NCI-H2171 treated with DMSO at 0.1 percent for 48 hours (cell line): ENCODE data around the gene RASA1.

ENCODE experiments used
- DNase-seq: peaks from one replicate; lab custom pipeline; 2025; lab: John Stamatoyannopoulos, UW

Gene RASA1

DNA sequence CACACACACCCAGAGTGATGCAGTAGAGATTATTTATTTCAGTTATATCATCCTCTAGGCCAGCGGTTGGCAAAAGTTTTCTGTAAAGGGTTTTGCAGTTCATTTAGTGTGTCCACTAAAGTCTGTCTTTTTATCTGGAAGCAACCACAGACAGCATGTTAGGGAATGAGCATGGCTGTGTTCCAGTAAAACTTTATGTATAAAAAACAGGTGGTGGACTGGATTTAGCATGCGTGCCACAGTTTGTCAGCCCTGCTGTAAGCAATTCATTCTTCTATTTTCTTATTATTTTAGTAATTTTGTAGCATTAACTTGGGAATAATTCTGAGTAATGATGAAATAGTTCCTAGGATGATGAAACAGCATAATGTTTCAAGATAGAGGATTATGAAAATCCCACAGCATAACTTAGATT is 93.4 kb downstream of the RASA1 start:
- no peak for DNase-seq

DNA sequence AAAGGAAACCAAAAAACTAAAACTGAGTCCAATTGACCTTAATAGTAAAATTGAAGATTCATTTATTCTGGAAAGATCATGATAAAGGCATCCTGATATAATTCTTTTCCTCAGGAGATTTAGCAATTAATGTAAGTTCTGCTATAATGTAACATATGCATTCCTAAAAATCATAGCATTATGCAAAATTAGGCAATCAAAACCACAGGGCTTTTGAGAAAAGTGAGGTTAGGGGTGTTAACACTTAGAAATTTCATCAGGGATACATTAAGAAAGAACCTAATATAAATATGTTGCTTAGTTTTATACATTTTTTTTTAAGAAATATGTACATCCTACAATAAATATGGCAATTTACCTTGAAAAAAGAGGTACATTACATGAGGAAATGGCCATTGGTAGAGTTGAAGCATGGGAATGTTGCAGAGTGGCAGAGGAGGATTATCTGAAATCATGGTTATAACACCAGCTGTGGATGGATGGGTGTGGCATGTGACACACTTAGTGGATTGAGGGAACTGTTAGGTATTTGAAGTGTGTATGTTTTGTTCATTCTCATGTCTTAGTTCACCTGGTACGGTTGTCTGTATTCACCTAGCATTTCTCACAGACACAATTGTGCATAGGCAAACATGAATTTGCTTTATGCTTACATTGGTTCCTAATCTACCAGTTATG is 94.0 kb downstream of the RASA1 start:
- no peak for DNase-seq

DNA sequence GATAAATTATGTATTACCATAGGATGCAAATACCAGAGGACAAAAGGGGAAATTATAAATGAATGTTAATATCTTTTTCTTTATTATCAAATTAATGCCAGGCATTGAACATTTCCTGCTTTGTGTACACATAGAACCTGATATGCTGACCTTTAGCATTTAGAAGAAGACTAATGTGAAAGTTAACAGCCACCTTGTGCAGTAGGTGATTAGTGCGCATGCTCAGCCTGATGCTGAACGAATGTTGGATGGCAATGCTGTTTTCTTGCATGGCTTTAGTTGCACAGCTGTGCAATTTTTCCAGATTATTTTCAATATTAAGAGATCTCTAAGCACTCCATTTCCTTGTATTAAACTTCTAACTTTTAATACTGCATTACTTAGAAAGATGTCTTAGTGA is 99.6 kb downstream of the RASA1 start:
- no peak for DNase-seq

DNA sequence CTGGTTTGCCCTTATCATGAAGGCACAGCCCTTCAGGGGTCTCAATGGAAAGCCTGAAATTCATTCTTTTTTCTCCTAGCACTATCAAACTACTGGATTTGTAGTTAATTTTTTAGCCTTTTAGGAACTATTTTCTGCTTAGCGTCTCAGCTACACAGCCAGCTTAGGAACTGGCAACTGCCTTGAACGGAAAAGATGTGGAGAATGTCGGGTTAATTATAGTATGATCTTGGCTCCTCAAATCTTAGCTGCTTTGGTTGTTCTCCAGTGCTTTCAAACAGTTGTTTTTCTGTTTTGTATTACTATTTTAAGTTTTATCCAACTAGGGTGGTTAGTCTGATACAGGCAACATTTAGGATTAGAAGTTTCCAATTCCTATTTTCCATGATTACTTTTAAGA is 100.9 kb downstream of the RASA1 start:
- DNase-seq = no peak

DNA sequence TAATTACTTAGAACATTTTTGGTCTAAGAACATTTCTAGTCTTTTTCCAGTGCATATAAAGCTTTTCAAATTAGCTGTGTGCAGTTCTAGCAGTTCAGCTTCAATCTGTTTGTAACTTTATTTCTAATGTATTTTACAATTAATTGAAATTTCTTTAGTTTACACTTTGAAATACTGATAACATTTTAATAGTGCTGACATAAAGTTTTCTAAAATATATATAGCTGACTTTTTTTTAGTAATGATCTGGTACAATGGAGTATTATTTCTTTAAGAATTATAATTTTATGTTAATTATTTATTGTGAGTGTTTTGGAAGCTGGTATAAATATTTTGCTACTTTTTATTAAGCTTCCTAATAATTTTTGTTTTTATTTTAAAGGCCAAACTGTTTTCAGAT is 101.7 kb downstream of the RASA1 start:
- no peak for DNase-seq

DNA sequence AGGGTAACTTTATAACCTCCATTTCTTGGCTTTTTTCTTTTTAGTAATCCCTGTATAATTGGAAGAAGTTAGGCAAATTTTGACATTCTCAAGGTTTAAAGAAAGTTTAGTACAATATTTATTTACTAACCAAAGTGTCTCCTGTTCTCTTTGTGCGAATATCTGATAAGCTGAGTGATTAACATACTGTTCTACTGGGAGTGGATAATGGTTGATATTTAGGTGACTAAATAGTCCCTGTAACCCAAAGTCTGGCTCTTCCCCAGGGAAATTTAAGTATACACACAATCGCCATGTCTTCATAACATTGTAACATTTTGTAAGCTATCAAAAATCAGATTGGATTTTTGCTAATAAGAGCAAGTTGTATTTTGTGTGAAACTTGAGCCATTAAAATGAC is 105.0 kb downstream of the RASA1 start:
- no peak for DNase-seq

DNA sequence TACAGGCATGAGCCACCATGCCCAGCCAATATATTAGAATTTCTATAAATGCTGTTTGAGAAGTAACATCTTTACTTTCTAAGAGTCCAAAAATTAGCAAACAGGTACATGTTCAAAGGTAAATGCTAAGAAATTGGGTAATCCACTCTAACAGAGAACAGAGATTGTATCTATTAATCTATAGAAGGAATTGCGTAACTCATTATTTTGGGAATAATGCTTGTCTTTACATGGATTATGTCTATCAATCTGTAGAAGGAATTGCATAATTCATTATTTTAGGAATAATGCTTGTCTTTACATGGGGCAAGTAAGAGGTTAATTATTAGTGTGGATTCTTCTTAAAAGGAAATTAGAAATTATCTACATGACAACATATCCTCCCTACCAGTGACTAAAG is 114.5 kb downstream of the RASA1 start:
- no peak for DNase-seq

DNA sequence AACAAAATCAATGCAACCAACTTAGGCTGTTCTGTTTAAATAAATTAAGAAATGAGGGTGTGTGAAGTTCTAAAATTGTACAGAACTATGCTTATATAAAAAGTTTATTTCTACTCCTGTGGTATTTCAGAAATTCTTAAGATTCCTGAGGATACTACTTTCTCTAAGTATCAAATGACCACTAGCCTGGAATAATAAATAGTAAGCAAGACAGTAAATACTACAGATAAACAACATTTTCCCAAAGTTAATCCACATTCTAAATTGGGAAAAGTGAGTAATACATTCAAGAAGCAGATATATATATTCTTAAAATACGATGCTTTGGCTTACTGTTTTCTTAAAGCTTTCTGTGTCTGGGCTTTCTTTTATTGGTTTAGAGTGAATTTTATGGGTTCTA is 115.5 kb downstream of the RASA1 start:
- no peak for DNase-seq

DNA sequence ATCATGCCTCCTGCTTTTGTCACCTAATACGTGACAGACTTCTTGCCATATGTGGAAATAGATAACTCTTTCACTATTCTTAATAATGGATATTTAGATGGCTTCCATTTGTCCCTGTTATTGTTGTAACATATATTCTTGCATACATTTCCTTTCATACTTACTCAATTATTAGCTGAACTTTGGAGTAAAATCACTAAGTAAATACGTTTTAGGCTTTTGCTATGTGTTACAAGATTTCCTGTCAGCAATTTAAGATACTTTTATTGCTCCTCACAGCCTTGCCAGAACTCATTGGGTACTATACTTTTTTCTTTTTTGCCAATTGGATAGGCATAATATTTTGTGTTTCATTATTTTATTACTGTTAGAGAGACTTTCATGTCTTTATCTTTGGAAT is 118.1 kb downstream of the RASA1 start:
- DNase-seq = no peak

DNA sequence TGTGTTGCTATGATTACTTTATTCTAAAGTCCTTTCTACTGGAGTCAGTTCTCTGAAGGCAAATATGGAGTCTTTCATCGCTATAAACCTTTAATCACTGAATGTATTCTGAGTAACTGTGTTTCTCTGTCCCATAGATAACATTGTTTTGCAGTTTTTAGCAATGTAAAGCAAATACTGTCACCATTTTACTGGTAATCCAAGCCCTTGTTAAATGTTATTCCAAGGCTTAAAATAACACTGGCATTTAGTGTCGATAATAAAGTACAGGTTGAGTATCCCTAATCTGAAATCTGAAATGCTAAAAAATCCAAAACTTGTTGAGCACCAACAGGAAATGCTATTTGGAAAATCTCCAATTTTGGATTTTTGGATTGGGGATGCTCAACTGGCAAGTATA is 120.4 kb downstream of the RASA1 start:
- no peak for DNase-seq

DNA sequence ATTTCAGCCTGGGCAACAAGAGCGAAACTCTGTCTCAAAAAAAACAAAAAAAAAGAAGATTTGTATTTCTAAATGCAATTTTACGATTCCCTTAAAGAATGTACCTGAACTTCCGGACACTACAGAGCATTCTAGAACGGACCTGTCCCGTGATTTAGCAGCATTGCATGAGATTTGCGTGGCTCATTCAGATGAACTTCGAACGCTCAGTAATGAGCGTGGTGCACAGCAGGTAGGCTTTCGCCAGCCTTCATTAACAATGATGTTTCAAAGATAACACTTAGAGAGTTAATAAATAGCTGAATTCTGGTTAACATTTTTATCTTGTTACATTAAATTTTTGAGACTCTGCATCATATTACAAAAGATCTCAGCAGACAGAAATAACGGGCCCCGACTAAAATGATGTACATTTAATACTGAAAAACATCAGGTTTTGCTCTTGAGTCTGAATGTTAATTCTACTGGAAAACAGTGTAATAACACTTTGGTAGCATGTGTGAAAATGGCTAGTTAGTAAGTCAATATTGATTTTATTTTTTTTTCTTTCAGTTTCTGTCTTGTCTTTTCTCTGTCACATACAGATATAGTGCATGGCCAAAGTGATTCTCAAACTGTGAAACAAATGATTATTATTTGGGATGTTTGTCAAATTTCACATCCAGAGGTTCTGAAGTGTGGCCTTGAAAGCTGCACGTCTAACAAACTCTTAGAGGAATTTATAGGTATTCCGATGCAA is 121.8 kb downstream of the RASA1 start:
- DNase-seq = no peak

DNA sequence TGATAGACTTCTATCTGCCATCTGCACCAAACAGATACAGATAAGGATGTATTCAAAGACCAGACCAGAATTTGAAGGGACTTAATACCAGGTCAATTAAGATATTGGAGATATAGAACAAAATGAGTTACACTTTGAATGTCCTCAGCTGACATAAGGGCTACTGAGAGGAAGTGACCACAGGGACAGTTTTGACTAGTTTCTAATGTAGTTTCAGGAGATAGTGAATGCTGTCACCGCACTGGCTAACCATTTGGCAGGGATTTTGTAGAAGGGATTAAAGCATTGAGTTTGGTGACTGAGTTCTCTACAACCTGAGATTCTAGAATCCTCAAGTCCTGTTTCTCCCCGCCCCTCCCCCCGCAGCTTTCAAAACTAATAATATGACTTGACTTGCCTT is 122.4 kb downstream of the RASA1 start:
- DNase-seq = no peak

DNA sequence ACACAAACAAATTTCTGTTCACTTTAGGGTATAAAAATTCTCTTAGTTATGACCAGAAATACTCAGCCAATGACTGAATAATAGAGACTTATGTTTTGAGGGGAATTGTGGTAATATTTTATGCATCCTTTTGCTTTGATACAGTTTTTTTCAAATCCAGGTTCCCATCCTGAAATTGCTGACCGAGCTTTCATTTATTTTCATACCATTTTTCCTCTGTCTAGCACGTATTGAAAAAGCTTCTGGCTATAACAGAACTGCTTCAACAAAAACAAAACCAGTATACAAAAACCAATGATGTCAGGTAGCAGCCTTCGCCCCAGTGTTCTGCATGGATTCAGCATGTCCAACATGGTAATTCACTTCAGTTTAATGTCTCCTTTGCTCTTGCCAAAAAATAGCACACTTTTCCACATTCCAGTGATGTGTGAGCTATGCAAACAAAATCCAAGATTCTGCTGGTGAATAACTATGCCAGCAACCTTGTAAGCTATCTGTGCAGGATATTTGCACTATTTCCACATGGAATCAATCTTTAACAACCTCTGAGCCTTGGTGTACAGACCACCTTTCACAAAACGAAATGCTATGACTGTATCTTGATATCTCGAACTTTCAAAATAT is 123.0 kb downstream of the RASA1 start:
- no peak for DNase-seq

DNA sequence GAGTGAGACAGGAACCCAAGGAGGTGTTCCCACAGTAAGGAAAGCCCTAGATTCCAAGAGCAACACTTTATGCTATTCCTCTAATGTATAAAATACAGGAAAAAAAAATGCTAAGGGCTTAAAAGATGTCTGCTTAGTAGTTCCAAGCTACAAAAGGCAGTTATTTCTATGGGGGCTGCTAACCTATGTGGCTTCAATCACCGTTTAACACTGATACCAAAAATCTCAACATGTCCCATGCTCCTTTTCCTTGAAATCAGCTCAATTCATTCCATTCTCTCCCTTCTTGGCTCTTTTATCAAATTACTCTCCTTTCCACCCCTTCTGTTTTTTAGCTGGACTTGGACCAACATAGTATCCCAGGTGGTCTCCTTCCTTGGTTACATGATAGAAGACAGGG is 124.5 kb downstream of the RASA1 start:
- no peak for DNase-seq

DNA sequence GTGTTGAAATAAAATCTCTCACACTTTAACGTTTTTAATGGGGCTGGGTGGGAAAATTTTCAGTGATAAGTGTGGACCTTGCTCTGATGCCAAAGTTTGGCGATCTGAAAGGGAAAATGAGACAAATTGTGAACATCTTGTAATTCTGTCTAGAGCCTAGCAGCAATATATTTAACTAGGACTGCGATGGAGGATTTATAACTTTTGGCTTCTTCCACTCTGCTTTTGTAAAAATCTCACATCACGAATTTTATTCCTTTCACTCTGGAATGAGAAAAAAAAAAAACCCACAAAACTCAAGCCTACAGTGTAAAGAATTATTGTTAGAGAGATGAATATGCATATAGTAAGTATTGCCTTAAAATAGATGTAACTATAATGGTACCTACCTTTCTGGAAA is 125.1 kb downstream of the RASA1 start:
- DNase-seq = no peak

DNA sequence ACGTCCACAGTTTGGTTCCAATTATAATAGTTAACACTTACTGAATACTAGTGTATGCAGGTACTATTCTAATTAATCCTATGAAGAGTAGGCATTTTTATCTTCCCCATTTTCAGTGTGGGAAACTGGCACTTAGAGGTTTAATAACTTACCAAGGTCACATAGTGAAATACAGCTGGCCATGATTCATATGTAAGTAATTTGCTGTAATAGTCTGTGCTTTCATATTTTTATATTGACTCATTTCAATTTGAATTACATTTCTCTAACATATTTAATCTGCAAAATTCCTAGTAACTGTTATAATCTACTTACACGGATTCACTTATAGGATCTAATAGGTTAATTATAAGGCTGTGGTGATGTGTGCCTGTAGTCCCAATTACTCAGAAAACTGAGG is 125.6 kb downstream of the RASA1 start:
- no peak for DNase-seq

DNA sequence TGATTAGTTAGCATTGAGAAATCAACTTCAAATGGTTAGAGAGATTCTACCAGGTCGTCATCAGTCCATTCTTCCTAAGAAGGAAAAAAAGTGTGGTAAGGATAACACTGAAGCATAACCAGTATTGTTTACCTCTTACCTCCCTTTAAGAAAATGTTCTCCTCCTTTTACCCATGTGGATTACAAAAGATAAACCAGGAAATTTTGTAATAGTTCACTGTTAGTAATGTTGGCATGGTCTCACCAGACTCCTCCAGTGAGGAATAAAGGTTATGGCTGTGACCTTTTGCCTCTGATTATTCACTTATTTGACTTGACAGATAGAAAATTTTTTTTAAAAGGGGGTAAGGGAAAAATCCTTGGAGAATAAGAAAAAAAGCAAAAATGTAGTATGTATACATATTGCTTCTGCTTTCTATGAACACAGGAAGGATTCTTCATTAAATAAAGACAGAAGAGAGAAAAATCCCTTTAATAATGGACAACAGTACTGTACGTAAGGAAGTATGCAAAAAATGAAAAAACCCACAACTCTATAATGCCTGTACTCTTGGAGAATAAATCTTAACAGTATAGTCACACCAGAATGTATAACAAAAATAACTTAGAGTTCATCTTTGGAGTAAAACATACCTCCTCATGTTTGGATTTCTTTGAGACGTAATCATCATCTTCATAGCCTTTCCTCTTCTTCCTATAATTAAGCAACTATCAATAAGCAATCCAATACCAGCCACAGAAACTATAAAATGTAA is 126.9 kb downstream of the RASA1 start:
- DNase-seq = no peak

DNA sequence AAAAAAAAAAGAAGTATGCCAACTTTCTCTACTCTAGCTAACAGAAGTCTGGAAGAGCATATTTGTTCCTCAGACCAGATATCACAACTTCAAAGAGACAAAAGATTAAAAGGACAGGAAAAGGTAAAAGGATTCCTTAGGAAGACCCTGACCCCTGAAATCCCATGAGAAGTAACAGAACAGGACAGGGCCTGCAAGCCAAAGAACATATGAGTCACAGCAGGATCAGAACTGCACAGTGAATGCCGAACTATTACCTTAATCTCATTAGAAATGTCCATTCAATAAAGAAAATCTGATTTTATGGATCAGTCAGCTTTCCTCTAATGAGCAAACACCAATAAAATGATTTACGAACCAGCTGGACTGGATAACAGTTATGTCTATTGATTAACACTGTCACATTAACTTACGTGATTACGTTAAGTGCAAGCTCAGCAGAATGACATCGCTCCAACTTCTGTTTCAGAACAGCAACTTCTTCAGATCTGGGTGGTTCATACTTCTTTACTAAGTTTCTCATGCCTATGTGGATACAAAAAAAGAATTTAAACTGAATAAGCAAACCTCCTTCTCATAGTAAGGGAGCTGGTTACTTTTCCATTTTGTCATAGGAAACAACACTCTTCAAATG is 131.4 kb downstream of the RASA1 start:
- DNase-seq = no peak

DNA sequence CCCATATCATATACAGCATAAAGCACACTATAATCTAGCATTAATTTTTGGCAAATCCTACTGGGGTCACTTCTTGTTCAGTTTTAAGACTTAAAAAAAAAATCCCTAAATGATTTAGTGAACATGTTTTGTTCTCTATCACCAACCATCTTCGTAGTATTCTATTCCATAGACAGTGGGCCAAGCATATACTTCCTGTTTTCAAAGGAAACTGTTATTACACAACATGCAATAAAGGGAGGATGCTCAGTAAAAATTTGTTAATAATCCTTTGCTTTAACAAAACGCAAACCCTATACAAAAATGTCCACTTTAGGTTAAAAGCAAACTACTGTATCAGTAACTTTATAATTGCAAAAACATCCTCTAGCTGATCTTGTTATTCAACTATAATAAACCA is 132.0 kb downstream of the RASA1 start:
- DNase-seq = no peak

DNA sequence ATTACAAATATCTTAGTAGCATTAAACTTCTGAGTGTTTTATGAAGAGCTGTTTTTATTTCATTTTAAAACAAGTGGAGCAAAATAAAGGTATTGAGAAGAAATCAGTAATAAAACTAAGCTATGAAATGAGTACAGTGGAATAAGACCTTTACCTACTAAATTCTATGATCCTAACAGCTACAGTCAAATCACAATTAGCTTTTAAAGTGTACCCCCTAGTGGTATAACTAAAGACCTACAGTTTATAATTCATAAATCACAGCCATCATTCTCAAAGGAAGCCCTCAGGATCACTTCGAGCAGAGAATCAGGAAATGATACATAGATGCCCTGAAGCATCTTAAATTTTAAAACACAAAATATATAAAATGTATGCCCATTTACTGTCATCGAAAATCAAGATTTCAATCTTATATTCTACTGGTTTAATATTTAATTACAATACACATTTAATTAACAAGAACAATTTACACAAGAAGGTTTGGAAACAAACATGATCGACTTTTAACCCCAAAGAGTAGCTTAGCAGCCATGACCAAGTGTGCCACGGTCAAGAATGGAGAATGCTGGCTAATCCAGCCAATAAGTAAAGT is 132.7 kb downstream of the RASA1 start:
- DNase-seq = peak; percentile 42

DNA sequence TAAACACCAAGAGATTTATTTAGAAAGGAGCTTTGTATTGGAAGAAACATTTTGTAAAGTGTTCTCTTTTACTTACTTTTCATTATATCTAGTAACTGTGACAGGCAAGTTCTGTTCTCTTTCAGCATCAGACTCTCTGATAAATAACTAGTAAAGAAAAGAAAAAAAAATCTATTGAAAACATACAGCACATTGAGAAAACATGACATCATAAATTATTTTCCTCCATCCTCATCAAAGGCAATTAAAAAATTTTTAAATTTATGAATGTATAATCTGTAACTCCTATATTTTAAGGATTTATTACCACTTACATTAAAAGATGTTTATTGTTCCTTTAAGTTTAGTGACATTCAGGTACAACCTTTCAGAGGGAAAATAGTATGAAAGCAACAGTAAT is 133.9 kb downstream of the RASA1 start:
- DNase-seq = no peak

DNA sequence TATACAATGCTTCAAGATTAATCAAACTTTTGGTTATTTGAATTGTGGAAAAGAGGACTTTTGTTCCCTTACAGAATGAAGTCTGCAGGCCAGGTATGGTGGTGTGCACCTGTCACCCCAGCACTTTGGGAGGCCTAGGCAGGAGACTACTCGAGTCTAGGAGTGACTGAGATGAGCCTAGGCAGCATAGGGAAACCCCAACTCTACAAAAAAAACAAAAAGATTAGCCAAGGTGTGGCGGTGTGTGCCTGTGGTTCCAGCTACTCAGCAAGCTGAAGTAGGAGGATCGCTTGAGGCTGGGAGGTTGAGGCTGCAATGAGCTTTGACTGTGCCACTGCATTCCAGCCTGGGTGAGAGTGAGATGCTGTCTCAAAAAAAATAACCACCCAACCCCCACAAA is 135.7 kb downstream of the RASA1 start:
- no peak for DNase-seq
